Fibroblast of skin of right quadriceps (primary cell): ENCODE results near the gene FAM78B.

Source experiments
- DNase-seq: peaks from one replicate; pipeline ENCODE4 v3.0.0-alpha.2; 2013

FAM78B gene

DNA sequence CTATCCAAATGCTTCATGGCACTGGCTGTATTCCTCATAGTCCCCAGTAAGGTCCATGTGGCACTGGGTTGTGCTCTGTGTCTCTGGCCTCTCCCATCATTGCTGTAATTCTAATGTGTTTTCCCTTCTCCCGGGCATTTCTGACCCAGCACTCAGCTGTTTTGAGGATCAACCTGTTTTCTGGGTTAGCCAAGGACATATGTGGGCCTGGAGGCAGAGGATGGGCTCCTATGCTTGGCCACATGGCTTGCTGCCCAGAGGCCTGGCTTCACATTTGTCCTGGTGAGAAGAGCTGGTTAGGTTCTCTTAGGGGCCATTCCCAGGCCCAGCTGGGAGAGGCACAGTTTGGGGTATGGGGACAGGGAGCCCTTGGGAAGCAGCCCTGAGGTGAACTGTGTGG is 103.1 kb downstream of the FAM78B start:
- DNase-seq, result no peak

DNA sequence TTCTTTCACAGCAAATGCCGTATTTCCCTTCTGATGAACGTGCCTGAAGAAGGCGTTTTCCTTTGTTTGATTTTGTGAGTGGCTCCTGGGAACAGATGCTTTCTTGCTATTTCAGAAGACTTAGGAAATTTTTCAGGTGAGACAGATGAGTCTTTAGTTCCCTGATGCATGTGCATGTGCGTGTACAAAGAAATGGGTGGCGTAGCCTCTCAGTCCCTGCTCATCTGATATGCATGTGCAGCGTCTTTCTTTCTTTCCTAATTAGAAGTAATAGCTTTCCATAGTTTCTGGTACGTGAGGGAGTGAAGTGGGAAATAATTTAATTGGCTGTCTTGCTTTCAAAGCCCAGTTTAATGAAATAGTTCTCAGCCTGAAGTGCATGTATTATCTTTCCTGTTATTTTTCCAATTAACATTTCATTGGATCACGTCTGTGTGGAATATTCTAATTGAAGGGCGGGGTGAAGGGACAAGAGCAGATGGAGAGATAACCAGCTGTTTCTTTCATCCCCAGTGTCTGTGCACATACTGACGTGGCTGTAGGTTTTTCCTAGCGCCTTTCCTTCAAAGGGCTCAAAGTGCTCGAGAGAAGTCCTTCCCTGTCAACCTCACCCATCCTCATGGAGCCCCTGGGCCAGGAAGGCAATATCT is 104.3 kb downstream of the FAM78B start:
- no peak for DNase-seq

DNA sequence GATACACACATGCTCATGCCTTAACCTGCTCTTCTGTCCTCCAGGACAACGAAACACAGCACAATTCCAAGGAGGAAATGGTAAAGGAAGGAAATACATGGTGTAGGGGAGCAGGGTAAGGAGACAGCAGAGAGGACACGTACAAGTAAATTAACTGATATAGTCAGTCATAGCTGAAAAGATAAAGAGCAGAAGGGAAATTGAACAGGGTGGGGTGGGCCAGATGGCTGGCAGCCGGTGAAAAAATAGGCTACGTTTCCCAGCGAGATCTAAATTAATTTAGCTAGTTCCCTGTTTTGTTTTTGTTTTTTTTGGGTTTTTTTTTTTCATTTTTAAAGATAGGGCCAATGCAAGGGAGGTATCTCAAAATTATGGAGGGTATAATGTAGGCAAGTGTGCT is 109.2 kb downstream of the FAM78B start:
- no peak for DNase-seq

DNA sequence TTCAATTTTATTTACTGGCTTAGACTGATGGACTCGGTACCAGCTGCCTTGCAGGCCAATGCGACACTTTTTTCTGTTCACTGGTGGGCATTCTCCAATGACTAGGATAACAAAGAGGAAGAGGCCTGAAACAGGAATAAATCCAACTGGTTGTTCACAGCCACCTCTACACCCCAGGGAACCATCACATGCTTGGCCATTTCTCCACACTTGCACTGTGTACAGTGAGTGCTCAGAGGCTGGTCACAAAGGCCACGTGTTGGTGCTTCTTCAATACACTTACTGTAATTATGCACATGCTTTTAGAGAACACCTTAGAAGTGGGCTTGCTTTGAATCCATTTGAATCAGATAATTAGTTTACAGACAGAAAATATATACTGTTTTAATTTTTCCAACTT is 113.4 kb downstream of the FAM78B start:
- DNase-seq, result no peak

DNA sequence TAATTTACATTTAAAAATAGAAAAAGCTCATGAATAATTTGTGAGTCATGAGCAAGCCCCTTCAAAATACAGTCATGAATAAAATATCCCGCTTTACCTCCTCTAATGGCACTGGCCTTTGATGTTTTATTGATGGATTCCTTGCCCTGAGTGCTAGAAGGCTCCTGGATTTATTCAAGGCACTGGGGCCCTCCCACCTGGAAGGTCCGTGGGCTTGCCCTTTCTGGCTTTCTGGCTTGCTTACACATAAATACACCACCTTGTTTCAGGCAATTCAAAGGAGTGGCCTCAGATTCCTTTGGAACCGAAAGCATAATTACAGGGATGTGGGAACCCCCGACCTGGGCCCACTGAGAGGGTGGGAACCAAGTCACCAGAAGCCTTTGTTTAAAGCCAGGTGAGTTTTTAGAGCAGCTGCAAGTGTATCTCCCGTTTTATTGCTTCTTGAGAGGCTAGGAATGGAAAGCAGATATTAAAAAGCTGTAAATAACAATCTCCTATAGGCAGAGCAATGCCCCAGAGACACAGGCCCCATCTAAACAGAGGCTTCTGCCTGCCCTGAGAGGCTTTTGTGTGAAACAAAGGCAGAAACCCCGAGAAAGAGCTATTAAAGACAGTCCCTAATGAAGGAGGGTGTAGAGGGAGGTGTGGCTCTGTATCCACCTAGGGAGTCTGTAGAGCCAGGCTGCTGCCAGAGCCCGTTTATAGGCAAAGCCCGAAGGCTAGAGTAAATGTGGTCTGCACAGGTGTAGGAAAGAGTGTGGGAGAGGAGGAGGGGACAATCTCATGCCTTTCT is 126.4 kb downstream of the FAM78B start:
- no peak for DNase-seq

DNA sequence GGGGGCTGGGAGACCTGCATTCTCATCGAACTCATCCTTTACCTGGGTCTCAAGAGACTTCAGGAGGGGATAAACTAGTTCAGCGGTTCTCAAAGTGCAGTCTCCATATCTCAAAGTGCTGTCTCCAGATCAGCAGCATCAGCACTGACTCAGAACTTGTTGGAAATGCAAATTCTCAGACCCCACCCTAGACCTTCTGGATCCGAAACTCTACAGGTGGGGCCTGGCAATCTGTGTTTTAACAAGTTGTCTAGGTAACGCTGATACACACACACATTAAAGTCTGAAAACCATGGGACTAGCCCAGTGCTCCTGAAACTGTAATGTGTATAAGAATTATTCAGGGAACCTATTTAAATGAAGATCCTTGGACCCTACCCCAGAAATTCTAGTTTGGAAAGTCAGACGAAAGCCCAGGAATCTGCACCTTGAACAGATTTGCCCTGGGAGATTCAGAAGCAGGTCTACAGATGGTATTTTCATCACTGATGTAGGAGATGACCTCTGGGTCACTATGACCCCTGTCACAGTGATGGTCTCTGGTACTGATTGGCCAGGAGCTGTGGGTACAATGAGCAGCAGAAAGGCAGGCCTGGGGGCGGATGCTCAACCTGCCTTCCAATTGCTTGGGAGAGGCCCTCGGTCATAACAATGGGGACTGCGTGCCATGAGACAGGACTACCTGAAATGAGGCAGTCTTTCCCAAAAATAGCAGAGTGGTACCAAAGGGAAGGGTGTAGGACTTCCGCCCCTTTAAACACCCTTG is 127.2 kb downstream of the FAM78B start:
- no peak for DNase-seq

DNA sequence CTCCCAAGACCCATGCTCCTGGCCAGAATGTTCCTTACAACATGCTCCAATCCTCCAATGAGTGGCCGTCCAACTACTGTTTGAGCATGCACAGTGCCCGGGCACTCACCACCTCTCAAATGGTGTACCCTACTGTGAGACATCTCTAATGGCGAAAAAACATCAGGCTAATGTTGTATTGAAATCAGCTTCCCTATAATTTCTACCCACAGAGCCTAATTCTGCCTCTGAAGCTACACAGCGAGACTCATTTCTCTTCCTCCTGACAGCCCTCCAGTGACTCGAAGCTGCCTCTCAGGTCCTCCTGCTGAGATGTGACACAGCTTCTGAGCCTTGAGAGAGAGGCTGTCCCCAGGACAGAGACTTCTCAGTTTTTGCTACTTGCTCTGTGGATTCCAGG is 130.7 kb downstream of the FAM78B start:
- no peak for DNase-seq

DNA sequence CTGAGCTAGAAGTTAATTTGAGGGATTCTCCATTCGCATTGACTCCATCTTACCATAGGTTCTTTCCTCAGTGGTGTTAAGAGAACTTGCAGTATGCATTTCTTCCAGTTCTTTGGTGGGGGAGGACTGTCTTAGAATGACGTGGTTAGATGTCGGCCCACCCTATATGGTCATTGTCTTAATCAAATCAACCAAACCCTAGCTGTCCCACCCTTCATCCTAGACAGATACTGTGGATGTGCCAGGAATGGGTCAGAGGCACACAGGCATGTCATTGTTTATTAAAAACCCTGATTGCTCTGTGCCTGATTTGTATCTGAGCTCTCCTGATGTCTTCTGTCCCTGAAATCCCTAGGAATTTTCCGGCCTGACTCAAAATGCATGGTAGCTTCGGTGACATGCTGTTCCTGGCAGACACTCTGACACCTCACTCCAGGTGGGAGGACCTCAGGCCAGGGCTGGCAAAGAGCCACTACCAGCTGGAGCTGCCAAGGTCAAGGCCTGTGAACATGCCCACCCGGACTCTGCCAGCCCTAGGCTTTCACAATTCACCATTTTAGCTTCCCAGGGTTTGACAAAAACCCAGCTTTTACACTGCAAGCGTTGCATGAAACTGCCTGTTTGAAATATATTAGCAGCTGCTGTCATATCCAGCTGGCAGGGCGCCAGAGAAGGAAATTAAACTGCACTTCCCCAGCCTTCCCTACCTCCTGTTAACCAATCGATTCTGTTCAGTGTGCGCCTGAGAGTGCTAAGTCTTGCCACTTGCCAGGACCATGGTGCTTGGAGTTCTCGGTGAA is 134.0 kb downstream of the FAM78B start:
- DNase-seq, result no peak

DNA sequence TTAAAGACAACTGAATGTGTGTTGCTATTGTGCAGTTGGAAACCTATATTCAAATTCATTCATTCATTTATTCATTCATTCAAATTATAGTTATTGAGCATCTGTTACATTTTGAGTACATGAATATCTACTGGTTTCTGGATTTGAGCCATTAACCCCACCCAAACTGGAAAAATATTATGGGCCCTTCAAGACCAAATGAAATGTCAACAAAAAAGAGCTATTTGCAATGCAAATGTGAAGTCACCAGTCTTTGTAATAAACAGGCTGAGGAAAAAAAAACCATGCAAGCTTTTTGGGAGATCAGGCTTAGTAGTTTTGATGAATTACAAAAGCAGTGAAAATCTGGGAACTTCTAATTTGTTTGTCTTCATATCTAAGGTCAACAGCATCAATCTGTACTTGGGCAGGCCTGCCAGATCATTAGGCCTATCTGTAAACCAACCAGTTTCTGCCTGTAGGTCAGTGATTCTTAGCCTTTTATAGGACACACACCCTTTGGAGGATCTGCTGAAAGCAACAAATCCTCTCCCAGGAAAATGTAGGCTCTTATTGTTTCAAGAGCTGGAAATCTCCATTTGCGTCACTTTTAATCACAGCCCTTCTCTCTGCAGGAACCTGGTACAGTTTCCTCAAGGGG is 134.7 kb downstream of the FAM78B start:
- DNase-seq, result no peak

DNA sequence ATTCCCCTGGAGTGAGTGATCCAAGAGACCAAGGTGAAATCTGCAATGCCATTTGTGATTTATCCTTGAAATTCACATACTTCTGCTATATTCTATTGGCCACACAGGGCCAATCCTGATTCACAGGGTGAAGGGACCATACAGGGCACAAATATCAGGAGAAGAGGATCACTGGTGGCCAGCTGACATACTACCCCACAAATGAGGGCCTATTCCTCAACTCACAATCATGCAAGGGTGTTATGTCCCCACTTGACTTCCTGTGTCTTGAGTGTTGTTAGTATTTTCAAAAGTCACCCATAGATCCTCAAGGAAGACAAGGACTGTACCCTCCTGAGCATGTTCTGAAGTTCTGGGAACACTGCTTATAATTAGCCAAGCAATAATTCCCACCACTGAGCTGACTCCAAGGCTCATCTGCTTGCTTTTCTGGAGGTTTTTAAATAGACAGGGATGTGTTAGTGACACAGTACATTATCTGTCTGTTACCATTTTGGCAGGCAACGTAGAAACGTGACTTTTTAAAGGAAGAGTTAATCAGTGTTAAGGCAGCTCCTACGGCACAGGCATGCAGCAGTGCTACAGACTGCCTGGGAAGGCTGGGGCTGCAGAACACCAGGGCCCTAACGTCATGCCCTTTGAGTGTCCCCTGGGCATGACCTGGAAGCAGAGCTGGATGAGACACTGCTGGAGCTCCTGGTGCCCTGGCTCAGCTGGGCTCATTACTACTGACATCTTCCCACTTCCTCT is 137.4 kb downstream of the FAM78B start:
- no peak for DNase-seq

DNA sequence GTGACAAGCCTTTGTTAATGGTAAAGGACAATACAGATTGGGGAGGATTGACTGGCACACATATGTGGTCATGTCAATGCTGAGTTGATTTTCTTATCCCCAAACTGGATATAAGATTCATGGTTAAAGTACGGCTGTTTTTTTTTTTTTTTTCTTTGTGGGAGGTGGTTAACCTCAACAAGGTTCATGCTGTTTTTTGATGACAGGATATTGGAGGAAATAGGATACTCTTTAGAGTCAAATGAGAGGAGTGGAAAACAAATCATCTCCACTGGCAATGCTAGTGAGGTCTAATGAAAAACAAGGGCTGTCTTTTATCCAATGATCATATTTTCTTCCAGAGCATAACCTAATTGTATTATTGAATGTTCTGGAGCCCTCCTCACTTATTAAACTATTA is 140.2 kb downstream of the FAM78B start:
- DNase-seq, result no peak

DNA sequence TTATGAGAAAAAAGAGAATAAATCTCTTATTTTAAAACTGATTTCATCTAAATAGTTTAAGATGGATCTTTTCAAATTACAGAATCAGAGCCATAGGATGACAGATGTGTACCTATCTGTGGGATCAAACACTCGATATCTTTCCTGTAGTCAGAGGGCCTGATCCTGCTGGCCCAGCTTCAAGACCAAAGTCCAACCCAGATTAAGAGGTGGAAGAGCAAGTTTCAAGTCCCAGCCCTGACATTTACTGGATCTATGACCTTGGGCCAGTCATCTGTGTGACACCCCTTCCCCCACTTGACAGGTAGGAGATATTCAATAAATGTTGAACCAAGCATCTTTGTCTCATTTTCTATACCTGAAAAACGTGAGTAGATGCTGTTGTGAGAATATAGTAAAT is 140.7 kb downstream of the FAM78B start:
- DNase-seq, result no peak

DNA sequence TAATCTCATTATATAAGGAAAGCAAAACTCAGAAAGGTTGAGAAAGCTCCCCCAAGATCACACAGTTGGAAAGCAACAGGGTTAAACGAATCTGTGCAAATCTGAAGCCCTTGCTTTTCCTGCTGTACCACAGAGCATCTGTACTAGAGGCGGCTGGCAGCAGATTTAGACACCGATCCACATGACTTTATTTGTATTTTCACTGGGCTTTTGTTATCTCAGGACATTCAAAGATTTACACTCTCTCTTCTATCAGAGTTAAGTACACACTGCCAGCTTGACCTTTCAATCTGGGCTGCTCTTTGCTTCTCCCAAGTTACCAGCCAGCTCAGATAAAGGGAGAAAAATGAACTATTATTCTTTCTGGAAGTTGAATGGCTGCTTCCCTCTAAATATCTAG is 146.6 kb downstream of the FAM78B start:
- no peak for DNase-seq
